DMS53 (cell line): ENCODE results near the gene TMEM176A.

Experiments used
- DNase-seq: peaks from one replicate; lab custom pipeline; 2025; lab: John Stamatoyannopoulos, UW

Gene TMEM176A

DNA sequence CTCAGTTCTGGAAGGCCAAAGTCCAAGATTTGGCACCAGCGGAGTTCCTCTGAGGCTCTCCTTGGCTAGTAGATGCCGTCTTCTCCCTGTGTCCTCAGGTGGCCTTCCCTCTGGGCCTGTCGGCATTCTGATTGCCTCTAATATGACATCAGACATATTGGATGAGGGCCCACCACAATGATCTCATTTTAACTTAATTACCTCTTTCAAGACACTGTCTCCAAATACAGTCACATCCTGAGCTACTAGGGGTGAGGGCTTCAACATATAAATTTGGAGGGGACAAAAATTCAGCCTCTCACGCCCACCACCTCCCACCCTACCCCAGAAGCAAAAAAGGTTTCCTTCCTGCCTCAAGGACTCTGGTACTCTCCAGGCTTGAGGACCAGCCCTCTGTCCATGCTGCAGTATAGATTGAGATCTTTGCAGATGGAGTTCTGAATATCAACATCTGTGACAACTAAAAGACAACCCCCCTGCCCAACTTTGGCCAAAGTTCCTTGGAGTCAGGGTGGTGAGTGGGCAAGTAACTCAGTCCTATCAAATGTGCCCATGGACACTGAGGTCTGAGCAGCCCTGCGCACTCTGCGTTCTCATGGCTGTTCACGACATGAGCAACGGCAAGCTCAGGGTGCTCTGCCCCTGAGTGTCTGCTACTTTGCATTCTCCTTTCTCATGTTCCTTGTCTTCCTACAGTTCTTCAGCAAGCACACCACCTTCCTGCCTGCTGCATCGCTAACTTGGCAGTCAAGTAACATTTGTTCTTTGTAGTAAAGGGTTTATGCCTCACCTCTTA lies 11.9 kb upstream of the TMEM176A start:
- no peak for DNase-seq

DNA sequence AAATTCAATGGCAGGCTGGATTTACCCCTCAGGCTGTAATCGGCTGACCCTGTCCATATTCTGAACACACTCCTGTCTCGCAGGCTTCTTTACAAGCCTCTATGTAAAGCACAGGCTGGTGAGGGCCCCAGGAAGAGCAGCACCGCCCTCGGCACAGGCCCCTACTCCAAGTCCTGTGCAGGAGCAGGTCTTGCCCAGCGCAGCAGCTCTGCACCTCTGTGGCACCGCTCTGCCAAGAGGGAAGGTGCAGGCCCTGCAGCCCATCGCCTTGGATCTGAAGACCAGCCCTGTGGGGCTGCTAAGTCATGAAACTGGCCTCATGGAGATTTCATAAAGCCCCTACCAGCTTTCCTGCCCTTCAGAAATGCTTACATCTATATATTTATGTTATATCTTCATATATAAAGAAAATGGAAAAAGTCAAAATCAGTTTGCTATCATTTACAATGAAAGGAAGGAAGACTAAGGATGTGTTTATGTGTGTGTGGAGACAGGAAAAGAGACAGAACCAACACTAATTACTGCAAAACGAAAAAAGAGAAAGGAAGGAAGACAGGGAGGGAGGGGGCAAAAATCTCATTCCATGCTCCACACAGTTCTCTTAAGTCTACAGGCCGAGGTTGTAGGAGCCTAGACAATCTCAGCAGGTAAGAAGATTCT lies 10.0 kb upstream of the TMEM176A start:
- DNase-seq, result no peak

DNA sequence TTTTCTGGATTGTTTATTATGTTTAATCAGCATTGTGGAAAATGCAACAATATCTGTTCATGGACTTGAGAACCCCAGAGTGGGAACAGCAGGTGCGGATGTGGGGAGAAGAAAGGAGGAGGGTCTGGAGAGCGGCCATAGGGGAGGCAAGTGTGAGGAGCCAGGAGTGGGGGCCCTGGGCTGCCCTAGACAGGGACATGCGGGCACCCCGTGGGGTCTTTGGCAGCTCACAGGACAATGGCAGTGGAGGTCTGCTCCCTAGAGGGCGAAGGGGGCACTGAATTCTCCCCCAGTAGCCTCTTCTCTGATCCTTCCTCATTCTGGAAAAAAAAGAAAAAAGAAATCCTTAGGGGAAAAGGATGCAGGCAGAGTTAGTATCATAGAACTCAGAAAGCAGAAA lies 9.3 kb upstream of the TMEM176A start:
- DNase-seq, result no peak

DNA sequence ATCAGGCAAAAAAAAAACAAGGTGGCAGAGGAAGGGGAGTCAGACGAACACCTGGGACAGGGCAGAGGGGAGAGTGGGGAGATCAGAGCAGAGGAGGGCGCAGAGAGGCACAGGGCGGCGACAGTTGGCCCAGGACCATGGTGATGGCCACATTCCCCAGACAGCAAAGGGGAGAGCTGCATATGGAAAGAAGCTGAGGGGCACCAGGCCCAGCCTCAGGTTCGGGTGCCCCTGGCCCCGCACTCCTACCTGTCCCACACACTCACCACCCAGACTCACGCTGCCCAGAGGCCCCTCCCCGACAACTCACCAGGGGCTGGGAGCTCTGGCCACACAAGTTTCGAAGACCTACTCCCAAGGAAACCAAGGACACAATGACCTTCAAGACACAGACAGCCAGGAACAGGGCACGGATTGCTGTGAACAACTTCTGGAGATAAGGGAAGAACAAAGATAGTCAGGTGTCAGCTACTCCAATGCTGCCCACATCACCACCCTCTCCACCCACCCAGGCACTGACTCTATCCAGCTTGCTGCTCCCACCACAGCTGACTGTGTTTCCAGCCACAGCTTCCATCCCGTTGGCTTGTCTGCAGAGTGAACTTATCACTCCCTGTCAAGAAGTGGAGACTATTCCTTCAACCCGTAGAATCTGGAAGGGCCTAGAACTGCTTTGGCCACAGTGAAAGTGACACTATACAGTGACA lies 8.7 kb upstream of the TMEM176A start:
- no peak for DNase-seq

DNA sequence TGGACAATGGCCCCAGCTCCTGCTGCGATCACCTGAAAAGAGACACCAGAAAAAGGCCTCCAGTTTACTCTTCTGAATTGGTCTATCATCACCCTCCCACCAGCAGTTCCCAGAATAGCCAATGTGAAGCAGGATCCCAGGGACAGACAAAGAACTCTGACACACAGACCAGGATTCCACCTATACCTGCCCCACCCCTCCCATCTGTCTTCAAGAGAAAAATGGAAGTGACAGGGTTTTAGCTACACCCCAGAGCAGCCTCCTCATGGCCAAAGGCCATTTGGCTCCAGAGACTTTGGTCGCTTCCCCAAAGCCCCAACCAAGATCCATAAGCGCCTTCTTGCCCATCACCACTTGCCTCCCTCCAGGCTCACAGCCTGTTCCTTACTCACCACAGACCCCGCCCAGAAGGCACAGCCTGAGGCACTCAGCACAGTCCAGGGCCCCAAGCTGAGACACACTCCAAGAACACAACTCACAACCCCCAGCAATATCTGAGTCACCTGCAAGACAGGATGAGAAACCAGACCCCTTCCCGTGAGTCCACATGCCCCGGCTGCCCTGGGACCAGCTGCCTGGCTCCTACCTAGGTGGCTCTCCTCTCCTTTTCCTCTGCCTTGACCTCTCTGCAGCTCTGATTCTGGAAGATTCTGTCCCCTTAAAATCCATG lies 6.9 kb upstream of the TMEM176A start:
- no peak for DNase-seq

DNA sequence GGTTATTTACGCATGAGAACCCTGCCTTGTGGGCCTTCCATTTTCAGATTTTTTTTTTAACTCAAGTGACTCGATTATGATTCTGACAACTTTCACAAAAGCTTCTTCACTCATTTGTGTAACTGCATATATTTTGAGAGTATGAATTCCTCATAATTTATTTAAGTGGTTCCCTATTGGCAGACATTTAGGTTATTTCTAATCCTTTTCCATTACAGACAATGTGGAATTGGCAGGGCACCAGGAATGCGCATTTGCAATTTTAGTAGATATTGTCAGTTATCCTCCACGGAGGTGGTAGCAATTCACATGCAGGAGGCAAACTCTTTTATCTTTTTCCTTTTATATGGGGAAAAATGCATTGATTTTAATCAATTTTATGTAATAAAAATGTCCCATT lies 2.9 kb upstream of the TMEM176A start:
- DNase-seq, result no peak

DNA sequence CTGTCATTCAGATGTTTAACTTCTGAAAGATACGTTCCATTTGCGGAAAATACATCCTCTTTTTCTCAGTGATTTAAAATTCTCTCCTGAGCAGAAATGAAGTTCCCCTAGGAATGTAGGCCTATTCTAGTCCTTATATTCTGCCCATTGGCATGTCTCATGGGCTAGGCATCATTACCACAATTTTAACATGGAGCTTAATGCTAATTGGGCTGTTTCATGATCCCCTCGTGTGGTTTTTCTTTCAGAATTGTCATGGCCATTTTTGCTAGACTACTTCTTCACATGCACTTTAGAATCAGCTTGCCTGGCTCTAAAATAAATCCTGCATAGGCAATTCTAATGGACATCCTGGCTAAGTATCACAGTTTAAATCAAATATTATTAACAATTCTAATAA lies 1.4 kb upstream of the TMEM176A start:
- no peak for DNase-seq

DNA sequence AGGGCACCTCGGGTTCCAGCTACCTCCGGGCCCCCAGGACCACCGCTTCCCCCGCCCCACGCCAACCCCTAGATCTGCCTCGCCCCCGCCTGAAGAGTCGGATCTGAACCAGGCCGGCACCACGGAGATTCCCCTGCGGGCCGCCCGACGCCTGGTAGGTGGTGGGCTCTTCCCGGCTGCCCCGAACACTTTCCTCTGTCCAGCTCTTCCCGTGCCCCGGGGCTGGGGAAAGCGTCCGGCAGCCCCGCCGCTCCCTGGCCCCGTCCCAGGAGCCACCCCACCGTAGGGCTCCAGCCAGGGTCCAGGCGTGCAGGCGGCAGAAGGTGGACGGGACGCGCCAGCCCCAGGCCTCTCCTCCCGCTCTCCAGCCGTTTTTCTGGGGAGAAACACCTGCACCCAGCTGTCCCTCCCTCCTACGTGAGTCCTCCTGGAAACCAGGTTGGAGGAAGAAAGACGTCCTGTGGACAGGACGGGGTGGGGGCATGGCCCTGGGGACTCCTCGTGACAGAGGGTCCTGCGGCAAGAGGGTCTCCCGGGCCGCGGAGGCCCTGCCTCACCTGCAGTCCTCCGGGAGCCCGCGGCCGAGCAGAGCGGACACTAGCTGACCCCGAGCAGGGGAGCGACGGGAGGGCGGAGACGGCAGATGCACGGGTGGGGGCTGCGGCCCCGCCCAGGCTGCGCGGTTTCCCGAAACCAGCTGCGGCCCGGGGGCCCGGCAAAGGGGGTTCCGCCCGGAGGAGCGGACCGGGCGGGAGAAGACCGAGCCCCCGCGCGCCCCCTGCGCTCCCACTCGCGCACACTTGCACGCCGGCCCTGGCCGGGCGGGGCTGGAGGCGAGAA lies 608 bp upstream of the TMEM176A start, which contains the start of gene TMEM176B:
TSS of gene TMEM176B (minus strand) at position 624 of the 840 bp plus-strand sequence. CDS start 3,795 bp downstream, outside the sequence.
- DNase-seq, result peak; percentile 80

DNA sequence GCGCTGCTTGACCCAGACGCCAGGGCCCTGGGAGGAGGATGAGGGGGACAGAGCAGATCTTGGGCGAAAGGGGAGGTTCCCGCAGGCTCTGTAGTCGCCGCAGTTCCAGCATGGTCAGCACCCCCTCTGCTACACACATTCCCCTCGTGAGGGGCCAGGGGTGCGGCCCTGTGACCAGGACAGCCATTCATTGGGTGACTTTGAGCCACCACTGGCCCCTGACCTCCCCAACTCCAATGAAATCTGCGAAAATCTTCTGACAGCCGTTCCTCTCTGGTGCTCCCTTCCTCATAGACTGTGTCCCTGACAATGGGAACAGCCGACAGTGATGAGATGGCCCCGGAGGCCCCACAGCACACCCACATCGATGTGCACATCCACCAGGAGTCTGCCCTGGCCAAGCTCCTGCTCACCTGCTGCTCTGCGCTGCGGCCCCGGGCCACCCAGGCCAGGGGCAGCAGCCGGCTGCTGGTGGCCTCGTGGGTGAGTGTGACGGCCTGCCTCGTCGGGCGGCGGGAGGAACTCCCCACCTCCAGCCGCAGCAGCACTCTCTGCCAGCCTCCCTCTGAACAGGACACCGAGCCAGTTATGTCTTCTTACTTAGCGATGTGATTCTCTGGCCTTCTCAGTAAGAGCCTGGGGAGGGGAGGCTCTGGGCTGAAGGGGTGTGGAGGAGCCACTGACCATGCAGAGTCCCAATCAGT lies 825 bp downstream of the TMEM176A start:
- peak; percentile 32 for DNase-seq

DNA sequence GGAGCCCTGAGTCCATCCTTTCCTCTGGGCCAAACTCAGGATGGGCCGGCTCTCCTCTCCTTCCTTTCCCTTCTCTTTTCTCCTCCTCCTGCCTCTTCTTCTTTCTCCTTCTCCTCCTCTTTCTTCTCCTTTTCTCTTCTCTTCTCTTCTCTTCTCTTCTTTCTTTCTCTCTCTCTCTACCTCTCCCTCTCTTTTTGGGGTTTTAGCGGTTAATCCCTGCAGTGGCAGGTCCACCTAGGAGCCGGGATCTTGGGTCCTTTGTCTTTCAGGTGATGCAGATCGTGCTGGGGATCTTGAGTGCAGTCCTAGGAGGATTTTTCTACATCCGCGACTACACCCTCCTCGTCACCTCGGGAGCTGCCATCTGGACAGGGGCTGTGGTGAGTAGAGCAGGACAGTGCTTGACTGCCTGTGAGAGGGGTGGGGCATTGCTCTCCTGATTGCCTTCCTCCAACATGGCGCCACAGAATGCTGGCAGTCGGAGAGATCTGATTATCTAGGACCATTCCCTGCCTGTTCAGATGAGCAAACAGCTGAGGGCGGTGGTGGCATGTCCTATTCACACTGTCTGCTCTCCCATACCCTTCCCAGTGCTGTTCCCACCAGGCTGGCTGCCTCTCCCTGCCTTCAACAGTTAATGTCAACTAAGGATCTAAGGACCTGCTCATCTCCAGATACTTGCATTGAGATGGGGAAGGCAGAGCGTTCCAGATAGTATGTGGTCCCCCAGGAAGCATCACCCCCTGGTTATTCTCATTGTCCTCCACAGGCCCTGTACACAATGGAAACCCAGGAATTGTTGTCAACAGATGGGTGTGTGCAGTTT lies 1.6 kb downstream of the TMEM176A start:
- DNase-seq, result peak; percentile 42

DNA sequence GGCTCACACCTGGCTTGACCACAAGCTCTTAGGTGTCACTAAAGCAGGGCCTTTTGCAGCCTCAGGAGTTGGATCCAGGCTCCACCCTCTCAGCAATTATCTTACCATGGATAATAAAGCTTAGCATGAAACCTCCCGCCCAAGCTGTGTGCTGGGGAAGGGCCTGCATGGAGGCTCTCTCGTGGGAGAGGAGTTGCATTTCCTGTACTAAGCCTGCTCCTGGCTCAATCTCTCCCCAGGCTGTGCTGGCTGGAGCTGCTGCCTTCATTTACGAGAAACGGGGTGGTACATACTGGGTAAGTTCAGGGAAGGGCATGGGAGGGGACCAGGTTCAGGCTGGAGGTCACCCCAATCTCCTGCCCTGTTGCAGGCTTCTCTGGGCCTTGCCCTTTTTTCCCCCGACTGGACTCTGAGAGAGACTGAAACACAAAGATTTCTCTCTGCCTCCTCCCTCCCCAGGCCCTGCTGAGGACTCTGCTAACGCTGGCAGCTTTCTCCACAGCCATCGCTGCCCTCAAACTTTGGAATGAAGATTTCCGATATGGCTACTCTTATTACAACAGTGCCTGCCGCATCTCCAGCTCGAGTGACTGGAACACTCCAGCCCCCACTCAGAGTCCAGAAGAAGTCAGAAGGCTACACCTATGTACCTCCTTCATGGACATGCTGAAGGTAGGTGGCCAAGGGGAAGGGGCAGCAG lies 2.7 kb downstream of the TMEM176A start:
- no peak for DNase-seq

DNA sequence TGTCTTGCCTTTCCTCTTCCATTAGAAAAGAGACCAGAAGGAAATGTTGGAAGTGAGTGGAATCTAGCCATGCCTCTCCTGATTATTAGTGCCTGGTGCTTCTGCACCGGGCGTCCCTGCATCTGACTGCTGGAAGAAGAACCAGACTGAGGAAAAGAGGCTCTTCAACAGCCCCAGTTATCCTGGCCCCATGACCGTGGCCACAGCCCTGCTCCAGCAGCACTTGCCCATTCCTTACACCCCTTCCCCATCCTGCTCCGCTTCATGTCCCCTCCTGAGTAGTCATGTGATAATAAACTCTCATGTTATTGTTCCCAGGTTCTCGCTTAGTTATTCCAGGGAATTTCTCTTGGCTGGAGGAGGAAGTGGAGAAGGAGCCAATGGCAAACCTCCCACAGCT lies 4.2 kb downstream of the TMEM176A start:
- DNase-seq, result no peak

DNA sequence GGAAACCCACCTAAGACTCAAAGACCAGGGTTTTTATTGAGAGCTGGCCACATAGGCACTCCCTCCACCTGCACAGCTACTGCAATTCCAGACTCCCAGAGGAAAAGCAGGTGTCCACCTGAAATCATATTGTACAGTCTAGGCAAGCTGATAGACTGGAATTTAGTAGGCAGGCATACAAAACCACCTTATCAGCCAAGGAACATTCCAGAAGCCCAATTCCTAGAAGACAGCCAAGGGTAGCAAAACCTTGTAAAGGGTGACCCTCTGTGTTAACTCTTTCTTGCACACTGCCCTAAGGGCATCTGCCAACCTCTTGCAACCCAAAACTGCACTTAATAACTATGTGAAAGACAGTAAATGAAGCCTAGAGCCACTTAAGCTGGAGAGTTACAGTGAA lies 5.3 kb downstream of the TMEM176A start:
- DNase-seq, result no peak

DNA sequence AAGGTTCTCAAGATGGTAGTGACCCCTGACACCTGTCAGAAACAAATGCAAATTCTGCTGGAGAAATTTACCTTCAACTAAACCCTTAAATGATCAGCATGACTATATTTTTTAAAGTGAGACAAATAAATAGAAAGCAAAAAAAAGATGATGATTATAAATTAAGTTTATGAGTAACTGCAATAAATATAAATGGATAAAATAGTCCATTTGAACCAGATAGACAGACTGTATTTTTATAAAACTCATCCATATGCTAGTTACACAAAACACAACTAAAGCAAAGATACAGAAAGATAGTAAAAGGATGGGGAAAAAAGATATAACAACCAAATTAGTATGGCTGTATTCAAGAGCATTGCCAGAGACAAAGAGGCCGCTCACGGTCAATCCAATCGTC lies 5.9 kb downstream of the TMEM176A start:
- DNase-seq, result no peak

DNA sequence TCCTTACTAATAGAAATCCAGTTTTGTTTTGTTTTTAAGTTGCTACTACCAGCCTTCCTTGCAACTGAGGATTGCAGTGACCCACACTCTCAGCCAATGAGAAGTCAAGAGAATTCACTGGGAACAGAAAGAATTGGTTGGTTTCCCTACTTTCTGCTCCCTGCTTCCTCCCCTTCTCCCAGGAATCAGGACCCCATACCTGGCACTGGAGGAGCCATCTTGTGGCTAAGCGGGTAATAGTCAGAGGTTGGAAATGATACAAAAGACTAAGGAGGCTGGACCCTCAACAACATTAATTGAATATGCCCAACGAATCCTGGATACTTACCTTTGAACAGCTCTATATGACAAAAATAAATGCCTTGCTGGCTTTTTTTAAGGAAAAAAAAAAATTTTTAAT lies 6.3 kb downstream of the TMEM176A start:
- DNase-seq, result peak; percentile 48

DNA sequence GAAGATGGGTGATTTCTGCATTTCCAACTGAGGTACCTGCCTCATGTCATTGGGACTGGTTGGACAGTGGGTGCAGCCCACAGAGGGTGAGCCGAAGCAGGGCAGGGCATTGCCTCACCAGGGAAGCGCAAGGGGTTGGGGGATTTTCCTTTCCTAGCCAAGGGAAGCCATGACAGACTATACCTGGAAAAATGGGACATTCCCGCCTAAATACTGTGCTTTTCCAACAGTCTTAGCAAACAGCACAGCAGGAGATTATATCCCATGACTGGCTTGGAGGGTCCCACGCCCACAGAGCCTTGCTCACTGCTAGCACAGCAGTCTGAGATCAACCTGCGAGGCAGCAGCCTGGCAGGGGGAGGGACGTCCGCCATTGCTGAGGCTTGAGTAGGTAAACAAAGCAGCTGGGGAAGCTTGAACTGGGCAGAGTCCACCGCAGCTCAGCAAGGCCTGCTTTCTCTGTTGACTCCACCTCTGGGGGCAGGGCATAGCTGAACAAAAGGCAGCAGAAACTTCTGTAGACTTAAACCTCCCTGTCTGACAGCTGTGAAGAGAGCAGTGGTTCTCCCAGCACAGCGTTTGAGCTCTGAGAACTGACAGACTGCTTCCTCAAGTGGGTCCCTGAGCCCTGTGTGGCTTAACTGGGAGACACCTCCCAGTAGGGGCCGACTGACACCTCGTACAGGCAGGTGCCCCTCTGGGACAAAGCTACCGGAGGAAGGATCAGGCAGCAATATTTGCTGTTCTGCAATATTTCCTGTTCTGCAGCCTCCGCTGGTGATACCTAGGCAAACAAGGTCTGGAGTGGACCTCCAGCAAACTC lies 7.3 kb downstream of the TMEM176A start:
- DNase-seq, result peak; percentile 95

DNA sequence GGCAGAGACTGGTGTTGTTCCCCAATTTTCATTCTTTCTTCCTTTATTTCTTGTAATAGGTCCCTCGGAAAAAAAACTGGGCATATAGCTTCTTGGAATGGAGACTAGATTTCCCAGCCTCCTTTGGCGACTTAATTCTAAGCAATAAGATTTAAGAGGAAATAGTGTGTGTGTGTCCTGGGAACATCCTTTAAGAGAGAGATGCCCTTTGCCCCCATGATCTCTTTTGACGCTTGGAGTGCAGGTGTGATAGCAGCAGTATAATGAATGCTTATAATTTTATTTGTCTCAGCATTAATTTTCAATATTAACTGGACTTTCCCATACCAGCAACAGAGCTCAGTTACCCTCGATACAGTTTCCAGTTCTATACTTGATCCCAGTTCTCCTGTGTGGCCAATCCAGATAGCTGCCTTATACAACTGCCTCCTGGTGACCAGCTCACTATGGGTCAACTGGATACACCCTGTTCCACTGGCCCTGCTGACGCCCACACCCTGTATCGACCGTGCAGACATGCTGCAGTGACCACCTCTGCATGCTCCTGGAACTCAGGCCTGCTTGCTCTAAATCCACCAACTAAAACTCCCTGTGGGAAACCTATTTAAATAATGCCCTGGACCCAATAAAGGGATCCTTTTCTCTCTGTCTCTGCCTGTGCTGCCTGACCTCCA lies 13.9 kb downstream of the TMEM176A start:
- DNase-seq, result no peak

DNA sequence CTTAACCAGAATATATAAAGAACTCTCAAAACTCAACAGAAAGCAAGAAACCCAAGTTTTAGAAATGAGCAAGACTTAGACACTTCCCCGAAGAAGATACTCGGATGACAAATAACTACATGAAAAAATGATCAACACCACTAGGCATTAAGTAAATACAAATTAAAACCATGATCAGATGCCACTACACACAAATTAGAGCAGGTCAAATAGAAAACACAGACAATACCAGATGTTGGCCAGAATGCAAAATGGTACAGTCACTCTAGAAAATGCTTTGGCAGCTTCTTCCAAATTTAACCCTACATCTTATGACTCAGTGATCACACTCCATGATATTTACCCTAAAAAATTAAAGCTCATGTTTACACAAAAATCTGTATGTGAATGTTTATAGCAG lies 18.4 kb downstream of the TMEM176A start:
- no peak for DNase-seq
